Activated T-cell treated with anti-CD3 and anti-CD28 coated beads for 48 hours (primary cell): Measurements from ENCODE around the gene SEZ6L.
A peak's percentile ranks its signal among the peaks of the same experiment; 100 is the strongest.

Experiments used
- DNase-seq: peaks from one replicate; pipeline ENCODE4 v3.0.0-alpha.2; 2020; ENCODE audit warnings: low read depth

The SEZ6L gene

GRCh38 chr22:26298605-26299310, 129.5 kb downstream of the SEZ6L start:
- no peak for DNase-seq

GRCh38 chr22:26302726-26303125, 133.5 kb downstream of the SEZ6L start:
- no peak for DNase-seq

- DNase-seq: no peak
Measured at GRCh38 chr22:26303475-26303874, 134.2 kb downstream of the SEZ6L start.

GRCh38 chr22:26304730-26305129, 135.5 kb downstream of the SEZ6L start:
- no peak for DNase-seq

GRCh38 chr22:26308467-26308866, 139.2 kb downstream of the SEZ6L start:
- no peak for DNase-seq

- DNase-seq: no peak
Measured at GRCh38 chr22:26310616-26311015, 141.4 kb downstream of the SEZ6L start.

DNA sequence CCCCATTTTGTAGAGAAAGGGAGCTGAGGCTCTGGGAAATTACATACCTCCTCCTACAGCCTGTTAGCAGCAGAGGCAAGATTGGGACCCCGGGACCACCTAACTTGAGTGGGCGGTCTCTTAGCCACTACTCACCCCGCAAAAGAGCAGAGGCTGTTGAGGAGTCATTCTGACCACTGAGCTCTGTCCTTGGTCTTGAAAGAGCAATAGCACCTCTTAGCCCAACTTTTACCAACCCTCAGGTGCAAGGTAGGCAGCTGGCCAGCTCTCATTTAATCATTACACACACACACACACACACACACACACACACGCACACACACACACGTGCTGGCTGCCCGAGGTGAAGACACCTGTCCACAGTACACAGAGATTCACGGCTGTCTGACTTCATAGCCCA, 144.0 kb downstream of the SEZ6L start:
- no peak for DNase-seq

DNA sequence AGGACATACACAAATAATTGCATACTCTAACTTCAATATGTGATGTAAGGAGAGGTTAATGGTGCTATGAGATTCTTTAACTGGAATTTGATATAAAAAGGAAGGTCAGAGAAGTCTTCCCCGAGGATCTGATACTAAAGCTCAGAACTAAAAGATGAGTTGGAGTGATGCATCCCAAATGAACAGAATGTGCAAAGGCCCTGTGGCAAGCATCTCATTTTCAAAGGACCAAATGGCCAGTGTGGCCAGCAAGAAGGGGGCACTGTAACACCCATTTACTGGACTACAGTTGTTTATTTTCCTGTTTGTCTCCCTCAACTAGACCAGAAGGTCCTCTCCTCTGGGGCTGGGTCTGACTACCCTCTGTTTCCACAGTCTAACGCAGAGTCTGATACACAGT, 144.9 kb downstream of the SEZ6L start:
- DNase-seq: no peak

DNA sequence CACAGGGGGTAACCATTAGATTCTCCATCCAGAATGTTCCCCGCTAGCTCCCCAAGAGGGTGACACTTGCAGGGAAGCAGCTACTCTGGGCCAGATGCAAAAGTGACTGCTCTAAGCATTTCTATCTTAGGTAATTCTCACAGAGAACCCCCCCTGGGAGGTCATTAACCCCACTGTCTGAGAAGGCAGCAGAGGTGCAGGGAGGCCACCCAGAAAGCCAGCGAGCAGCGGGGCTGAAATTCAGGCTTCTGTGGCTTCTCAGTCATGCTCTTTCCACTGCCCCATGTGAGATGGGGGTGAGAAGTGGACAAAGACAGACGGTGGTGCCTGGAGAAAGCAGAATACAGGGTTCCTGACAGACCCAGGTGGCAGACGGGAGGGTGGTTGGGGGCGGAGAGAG, 145.4 kb downstream of the SEZ6L start:
- no peak for DNase-seq

DNA sequence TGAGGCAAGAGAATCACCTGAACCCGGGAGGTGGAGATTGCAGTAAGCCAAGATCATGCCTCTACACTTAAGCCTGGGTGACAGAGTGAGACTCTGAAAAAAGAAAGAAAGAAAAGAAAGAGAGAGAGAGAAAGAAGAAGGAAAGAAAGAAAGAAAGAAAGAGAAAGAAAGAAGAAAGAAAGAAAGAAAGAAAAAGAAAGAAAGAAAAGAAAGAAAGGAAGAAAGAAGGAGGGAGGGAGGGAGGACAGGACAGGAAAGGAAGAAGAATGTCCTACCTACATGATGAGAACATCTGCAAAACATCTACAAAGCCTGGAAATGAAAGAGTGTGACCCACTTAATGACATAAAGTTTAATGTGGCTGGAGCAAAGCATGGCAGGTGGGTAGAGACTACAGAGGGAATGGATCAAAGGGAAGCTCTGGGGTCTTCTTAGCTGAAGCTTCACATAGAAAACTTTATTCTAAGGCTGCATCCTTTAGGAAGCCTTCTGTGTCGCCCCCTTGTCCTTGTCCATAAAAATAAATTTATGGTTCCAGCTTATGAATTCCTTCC, 147.5 kb downstream of the SEZ6L start:
- DNase-seq: no peak

GRCh38 chr22:26318975-26319374, 149.7 kb downstream of the SEZ6L start:
- no peak for DNase-seq

GRCh38 chr22:26320447-26320846, 151.2 kb downstream of the SEZ6L start:
- no peak for DNase-seq

GRCh38 chr22:26321469-26321913, 152.2 kb downstream of the SEZ6L start:
- no peak for DNase-seq

GRCh38 chr22:26322179-26322905, 153.1 kb downstream of the SEZ6L start:
- DNase-seq: no peak

GRCh38 chr22:26323013-26323412, 153.8 kb downstream of the SEZ6L start:
- no peak for DNase-seq

- no peak for DNase-seq
Measured at GRCh38 chr22:26324150-26324549, 154.9 kb downstream of the SEZ6L start.

GRCh38 chr22:26325641-26326040, 156.4 kb downstream of the SEZ6L start:
- DNase-seq: no peak

DNA sequence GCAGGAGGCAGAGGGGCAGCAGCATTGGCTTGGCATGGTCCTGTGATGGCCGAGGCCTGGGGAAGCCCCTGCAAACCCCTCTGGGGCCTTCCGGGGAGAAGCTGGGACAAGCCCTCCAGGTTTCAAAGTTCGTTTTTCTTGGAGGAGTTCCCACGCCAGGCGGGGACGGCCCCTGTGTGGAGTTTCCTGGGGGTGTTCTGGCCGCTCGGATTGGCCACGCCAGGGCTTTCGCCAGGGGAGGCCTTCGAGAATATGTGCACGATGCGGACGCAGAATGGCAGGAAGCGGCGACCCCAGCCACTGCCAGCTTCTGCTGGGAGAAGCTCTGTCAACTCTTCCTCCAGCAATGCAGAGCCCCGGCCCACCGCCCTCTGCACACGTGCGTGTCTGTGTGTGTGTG, 157.5 kb downstream of the SEZ6L start:
- no peak for DNase-seq

DNA sequence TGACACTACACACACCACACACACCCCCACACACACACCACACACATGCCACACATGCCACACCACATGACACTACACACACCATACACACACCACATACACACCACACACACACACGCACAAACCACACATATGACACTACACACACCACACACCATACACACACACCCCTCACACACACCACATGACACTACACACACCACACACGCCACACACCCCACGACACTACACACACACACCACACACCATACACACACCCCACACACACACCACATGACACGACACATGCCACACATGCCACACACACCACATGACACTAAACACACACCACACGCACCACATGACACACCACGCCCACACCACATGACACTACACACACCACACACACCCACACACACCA, 158.0 kb downstream of the SEZ6L start:
- no peak for DNase-seq

DNA sequence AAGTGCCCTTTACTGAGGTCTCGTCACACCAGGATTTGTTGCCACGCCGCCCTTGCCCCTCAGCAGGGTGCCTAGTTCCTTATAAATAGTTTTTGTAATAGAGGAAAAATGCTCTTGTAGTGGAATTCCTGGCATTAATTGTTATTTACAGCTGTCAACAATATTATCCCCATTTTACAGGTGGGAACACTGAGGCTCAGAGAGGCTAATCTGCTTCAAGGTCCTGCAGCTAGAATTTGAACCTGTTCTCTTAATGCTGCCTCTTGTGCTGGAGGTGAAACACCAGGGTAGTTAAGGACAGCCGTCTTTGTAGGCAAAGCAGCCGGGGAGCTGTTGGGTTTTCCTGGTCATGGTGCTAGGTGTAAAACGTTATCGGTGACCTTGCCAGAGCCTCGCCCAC, 159.0 kb downstream of the SEZ6L start:
- no peak for DNase-seq

DNA sequence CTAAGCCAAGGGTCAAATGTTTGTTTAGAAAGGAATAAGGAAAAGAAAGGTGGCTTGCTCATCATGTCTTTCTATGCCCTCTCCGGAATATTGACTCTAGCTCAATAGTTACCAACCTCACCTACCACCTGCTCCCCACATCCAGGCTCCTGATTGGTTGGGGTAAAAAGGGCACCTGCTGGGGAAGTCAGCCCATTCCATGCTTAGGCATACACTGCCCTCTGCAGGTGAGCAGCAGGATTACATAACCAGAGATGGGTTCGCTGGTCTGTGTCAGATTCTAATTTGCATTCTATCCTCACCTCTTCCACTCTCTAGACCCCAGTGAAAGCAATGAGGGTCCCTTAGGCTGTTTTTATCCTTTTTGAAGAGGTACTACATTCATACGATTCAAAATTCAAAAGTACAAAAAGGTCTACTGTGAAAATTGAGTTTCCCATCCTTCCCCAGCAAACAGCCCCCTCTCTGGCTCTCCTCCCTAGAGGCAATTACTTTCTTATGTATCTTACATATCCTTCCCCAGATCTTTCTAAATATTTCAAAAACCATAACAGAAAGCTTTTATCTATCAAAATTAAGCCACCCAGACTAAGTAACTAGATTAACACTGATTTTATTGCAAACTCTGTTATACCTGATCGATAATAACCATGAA, 161.8 kb downstream of the SEZ6L start:
- DNase-seq: peak; percentile 44

- no peak for DNase-seq
Measured at GRCh38 chr22:26333088-26333800, 164.0 kb downstream of the SEZ6L start.
